A673 (cell line): ENCODE measurements around the gene RIBC1. TPM values are rescaled to one million over a fixed set of nuclear protein-coding genes. Genes with fewer than 3 reads are reported as not detected.

Source experiments
- BruUV-seq: library from RNA; stranded (reverse); fragments of 400-500 nt; replicated peaks from 2 replicates; lab custom pipeline; 2021; lab: Mats Ljungman, UMichigan
- CTCF ChIA-PET: fragments of 300-600 bp; sonication (Branson Sonifier 250); formaldehyde crosslinking; loops from one replicate; lab custom pipeline; 2022; ENCODE audit warnings: antibody characterized with exemption; lab: Charles Lee
- POLR2A ChIA-PET: fragments of 300-600 bp; sonication (Branson Sonifier 250); formaldehyde crosslinking; loops from one replicate; lab custom pipeline; 2022; ENCODE audit warnings: antibody characterized with exemption; ENCODE audit not compliant: low non-redundant PET; lab: Charles Lee
- DNase-seq: peaks from one replicate; pipeline ENCODE4 v3.0.0-alpha.2; 2015; ENCODE audit warnings: low spot score
- H3K27ac ChIP-seq: fragments of 200-600 bp; sonication (generic); 2 replicates; pipeline ENCODE4 v1.5.1; 2016; ENCODE audit warnings: mixed run types, low read depth, mild to moderate bottlenecking, mixed read lengths, antibody characterized with exemption, low read length; ENCODE audit not compliant: poor library complexity, severe bottlenecking
- H3K27me3 ChIP-seq: fragments of 200-600 bp; sonication (generic); replicated peaks from 2 replicates; pipeline ENCODE4 v1.6.1; 2017; ENCODE audit warnings: mixed run types, low read depth, mild to moderate bottlenecking, mixed read lengths, antibody characterized with exemption, low read length; ENCODE audit not compliant: insufficient read depth, poor library complexity
- H3K36me3 ChIP-seq: fragments of 200-600 bp; sonication (generic); 2 replicates; pipeline ENCODE4 v1.6.1; 2016; ENCODE audit warnings: mixed run types, mild to moderate bottlenecking, mixed read lengths, antibody characterized with exemption, low read length; ENCODE audit not compliant: insufficient read depth, poor library complexity, severe bottlenecking
- H3K4me1 ChIP-seq: fragments of 200-600 bp; sonication (generic); 2 replicates; pipeline ENCODE4 v1.6.1; 2017; ENCODE audit warnings: mixed run types, mild to moderate bottlenecking, mixed read lengths, antibody characterized with exemption, low read length; ENCODE audit not compliant: insufficient read depth, poor library complexity, severe bottlenecking
- H3K4me3 ChIP-seq: fragments of 200-600 bp; sonication (generic); 2 replicates; pipeline ENCODE4 v1.5.1; 2016; ENCODE audit warnings: low read depth, mixed run types, mild to moderate bottlenecking, mixed read lengths, low read length; ENCODE audit not compliant: poor library complexity, severe bottlenecking
- H3K9me3 ChIP-seq: fragments of 200-600 bp; sonication (generic); 2 replicates; pipeline ENCODE4 v1.6.1; 2016; ENCODE audit warnings: mixed run types, low read depth, mild to moderate bottlenecking, mixed read lengths, antibody characterized with exemption, low read length; ENCODE audit not compliant: poor library complexity, severe bottlenecking
- CTCF ChIP-seq: fragments of 300-800, 200-600 bp; sonication (generic); conservative IDR thresholded peaks from 2 replicates; pipeline ENCODE4 v1.5.1; 2017; ENCODE audit warnings: low read depth, mild to moderate bottlenecking, antibody characterized with exemption, low read length, moderate library complexity, mixed read lengths
- EZH2 ChIP-seq: fragments of 200-600 bp; sonication (generic); IDR thresholded peaks from 2 replicates; pipeline ENCODE4 v1.6.1; 2017; ENCODE audit warnings: borderline replicate concordance, low read depth, mild to moderate bottlenecking, mixed read lengths, antibody characterized with exemption, low read length; ENCODE audit not compliant: poor library complexity, severe bottlenecking
- intact Hi-C: fragments of 100-400 bp; cut with micrococcal nuclease; formaldehyde crosslinking; loops from one replicate; pipeline ENCODE4 v1.10.0; 2022; ENCODE audit not compliant: unreplicated experiment
- total RNA-seq: library from RNA; stranded (reverse); gene quantifications from 2 replicates; pipeline ENCODE4 v1.2.3, GENCODE V29; 2021

Gene RIBC1
- total RNA-seq, 1 experiment from 2014 or later = 1.0 TPM

- ChIA-PET CTCF (interaction anchor here (0.6 kb wide), 1 partner anchor 215 kb away, joined by 3 read pairs; no protein-coding TSS in a partner anchor), POLR2A (no interaction called here)
- H3K27me3 ChIP-seq = no peaks in the 10 kb centered on the region
- no peaks in the 10 kb centered on the region for H3K9me3 ChIP-seq
- no peak overlapping the region for H3K4me3 ChIP-seq
- no peak for DNase-seq
- no peak for TF ChIP-seq EZH2
- no peak for TF ChIP-seq CTCF
- peaks cover 65% of the 10 kb centered on the region for H3K36me3 ChIP-seq
- intact Hi-C loops = no loop called here
- H3K4me1 ChIP-seq = no peaks in the 10 kb centered on the region
- no TSS peak for BruUV-seq
- no peak overlapping the region for H3K27ac ChIP-seq
Observed at GRCh38 chrX:53379008-53379710, 43.5 kb upstream of the RIBC1 start.

- no peak for DNase-seq
- Histone ChIP-seq H3K4me3 (no peak overlapping the region), H3K36me3 (peaks cover 70% of the 10 kb centered on the region), H3K27ac (no peak overlapping the region), H3K4me1 (no peaks in the 10 kb centered on the region), H3K9me3 (no peaks in the 10 kb centered on the region), H3K27me3 (no peaks in the 10 kb centered on the region)
- intact Hi-C loops = no loop called here
- ChIA-PET CTCF (interaction anchor here (0.6 kb wide), 1 partner anchor 214 kb away, joined by 3 read pairs; no protein-coding TSS in a partner anchor), POLR2A (no interaction called here)
- BruUV-seq = no TSS peak
- TF ChIP-seq EZH2 = no peak
- TF ChIP-seq CTCF = no peak
Observed at GRCh38 chrX:53379747-53380146, 42.9 kb upstream of the RIBC1 start.

GRCh38 chrX:53383376-53384076 is 39.1 kb upstream of the RIBC1 start:
- DNase-seq = no peak
- H3K9me3 ChIP-seq = no peaks in the 10 kb centered on the region
- BruUV-seq = no TSS peak
- no peak overlapping the region for H3K27ac ChIP-seq
- POLR2A ChIA-PET = no interaction called here
- TF ChIP-seq CTCF = no peak
- TF ChIP-seq EZH2 = no peak
- CTCF ChIA-PET = no interaction called here
- H3K27me3 ChIP-seq = no peaks in the 10 kb centered on the region
- H3K4me1 ChIP-seq = no peaks in the 10 kb centered on the region
- intact Hi-C loops = no loop called here
- H3K36me3 ChIP-seq = peaks cover 77% of the 10 kb centered on the region
- no peak overlapping the region for H3K4me3 ChIP-seq
